Epithelial cell of prostate (primary cell): ENCODE data around the gene ARHGAP35.
"Not testable (repeated sequence)": the region's sequence is repeated elsewhere in the genome, so short reads cannot be mapped to it uniquely, and the experiment has no call there.

ENCODE experiments used
- DNase-seq: peaks from one replicate; pipeline ENCODE4 v3.0.0-alpha.2; 2011; ENCODE audit warnings: low read depth, low spot score
- H3K27ac ChIP-seq: fragments of 450-650 bp; 2 replicates; pipeline ENCODE4 v1.5.1; 2017; ENCODE audit warnings: mild to moderate bottlenecking

The ARHGAP35 gene

GRCh38 chr19:46841458-46842083 lies 19.2 kb upstream of the ARHGAP35 start:
- H3K27ac ChIP-seq: peak overlapping the region; percentile 91
- no peak for DNase-seq

GRCh38 chr19:46842791-46843190 lies 18.0 kb upstream of the ARHGAP35 start:
- no peak overlapping the region for H3K27ac ChIP-seq
- no peak for DNase-seq

DNA sequence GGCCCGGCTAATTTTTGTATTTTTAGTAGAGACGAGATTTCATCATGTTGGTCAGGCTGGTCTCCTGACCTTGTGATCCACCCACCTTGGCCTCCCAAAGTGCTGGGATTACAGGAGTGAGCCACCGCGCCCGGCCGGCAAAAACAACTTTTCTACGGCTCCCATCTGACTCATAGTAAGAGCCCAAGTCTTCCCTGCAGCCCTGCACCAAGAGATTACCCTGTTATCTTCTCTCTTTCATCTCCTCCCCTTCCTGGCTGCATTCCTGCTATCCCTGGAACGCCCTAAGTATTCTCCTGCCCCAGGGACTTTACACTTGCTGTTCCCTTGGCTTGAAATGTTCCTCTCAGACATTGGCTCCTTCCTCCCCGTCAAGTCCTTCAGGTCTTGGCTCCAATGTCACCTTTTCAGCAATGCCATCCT lies 16.7 kb upstream of the ARHGAP35 start:
- H3K27ac ChIP-seq: no peak overlapping the region
- DNase-seq: no peak

- no peak overlapping the region for H3K27ac ChIP-seq
- no peak for DNase-seq
Measured at GRCh38 chr19:46845959-46846459, 14.8 kb upstream of the ARHGAP35 start.

DNA sequence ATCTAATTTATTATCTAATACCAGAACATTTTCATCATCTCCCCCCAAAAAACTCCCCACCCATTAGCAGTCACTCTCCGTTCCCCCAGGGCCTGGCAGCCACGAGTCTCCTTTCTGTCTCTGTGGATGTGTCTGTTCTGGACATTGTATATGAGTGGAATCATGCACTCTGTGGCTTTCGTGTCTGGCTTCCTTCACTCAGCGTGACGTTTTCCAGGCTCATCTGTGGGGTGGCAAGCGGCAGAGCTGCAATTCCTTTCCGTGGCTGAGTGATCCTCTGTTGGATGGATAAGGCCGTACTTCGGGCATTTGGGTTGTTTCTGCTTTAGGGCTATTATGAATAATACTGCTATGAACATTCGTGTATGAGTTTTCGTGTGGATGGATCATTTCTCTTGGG lies 13.3 kb upstream of the ARHGAP35 start:
- no peak for DNase-seq
- H3K27ac ChIP-seq: no peak overlapping the region

GRCh38 chr19:46848389-46848788 lies 12.4 kb upstream of the ARHGAP35 start:
- H3K27ac ChIP-seq: peak overlapping the region; percentile 93
- DNase-seq: no peak

- peak overlapping the region; percentile 93 for H3K27ac ChIP-seq
- DNase-seq: no peak
Measured at GRCh38 chr19:46849610-46850009, 11.2 kb upstream of the ARHGAP35 start.

GRCh38 chr19:46850228-46851203 lies 10.3 kb upstream of the ARHGAP35 start, which contains the start of gene AP2S1:
TSS of gene AP2S1 (minus strand) at chr19:46850846. CDS start at chr19:46850766, 80 bp downstream.
- H3K27ac ChIP-seq: peak within 1 kb of the TSS; percentile 93
- peak; percentile 97 for DNase-seq

GRCh38 chr19:46852830-46853229 lies 8.0 kb upstream of the ARHGAP35 start:
- no peak overlapping the region for H3K27ac ChIP-seq
- no peak for DNase-seq

GRCh38 chr19:46854698-46855097 lies 6.1 kb upstream of the ARHGAP35 start:
- not testable (repeated sequence) for H3K27ac ChIP-seq, DNase-seq

GRCh38 chr19:46856062-46857022 lies 4.5 kb upstream of the ARHGAP35 start:
- H3K27ac ChIP-seq: peak overlapping the region; percentile 50
- peak; percentile 64 for DNase-seq

GRCh38 chr19:46859637-46860124 lies 1.1 kb upstream of the ARHGAP35 start:
- peak overlapping the region; percentile 84 for H3K27ac ChIP-seq
- no peak for DNase-seq

GRCh38 chr19:46860125-46860845 lies 512 bp upstream of the ARHGAP35 start:
- peak; percentile 92 for DNase-seq
- H3K27ac ChIP-seq: peak overlapping the region; percentile 84

- no peak for DNase-seq
- H3K27ac ChIP-seq: peak overlapping the region; percentile 84
Measured at GRCh38 chr19:46861691-46862502, 1.1 kb downstream of the ARHGAP35 start.

- peak overlapping the region; percentile 84 for H3K27ac ChIP-seq
Measured at GRCh38 chr19:46862503-46862834, 1.7 kb downstream of the ARHGAP35 start.

DNA sequence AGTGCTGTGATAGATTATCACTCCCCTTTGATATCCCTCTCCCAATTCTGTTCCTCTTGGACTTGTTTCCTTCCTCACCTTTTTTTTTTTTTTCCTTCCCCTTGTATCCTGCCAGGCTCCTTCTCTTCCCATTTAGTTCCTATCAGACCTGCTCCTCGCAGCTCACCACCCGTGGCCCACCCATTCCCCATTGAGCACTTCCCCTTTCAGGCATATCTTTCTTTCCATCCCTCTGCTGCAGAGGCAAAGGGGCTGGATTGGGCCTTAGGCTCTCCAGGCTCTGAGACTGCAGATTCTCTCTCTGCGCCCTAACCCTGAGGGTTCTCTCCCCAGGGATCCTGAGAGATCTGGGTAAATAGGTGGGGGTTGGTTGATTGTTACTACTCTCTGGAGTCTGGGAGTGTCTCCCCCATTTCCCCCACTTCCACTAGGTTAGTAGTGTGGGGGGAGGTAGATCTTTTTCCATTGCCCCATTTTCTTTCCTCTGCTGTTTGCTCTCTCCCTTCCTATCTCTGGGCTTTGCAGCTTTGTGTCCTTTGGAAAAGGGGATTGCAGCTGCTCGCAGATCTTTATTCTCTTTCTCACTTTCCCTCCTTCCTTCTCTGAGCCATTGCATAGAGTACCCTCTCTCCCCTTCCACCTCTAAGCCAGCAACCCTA lies 2.3 kb downstream of the ARHGAP35 start:
- H3K27ac ChIP-seq: peak overlapping the region; percentile 3

More at GRCh38 chr19:46862503-46862834, 1.7 kb downstream of the ARHGAP35 start:
- DNase-seq: no peak

DNA sequence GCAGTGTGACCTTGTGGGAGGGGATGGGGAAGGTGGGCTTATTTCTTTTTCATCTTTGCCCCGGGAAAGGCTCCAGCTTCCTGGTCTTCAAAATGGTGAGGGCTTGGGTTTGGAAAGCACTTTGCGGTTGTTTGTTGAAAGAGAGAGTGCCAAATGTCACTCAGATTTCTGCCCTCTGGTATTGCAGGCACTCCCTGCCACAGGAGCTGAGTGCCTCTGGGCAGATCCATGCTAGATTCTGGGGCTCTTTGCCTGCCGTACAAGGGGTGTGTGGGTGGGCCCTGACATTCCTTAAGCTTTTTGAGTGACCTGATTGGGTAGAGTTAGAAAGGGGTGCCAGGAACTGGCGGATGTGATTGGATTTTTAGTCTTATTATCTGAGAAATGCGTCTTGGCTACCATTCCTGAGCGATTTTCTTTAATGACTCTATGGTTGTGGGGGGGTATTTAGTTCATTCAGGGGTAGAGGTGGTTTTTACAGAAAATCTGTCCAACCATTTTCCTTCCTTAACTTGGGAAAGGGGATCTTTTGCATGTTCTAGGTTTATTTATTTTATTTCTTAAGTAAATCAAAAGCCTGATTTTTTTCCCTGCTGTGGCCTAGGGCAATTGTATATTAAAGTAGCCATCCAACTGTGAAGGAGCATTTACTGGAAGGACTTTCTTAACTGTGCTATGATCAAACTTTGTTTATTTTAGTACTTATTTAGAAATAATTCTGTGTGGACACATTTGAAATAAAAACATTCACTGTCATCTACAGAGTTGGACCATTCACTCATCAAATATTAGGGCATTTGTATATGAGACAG lies 3.2 kb downstream of the ARHGAP35 start:
- no peak for DNase-seq

More for the DNA sequence above, 2.3 kb downstream of the ARHGAP35 start:
- no peak for DNase-seq

More for the DNA sequence above, 3.2 kb downstream of the ARHGAP35 start:
- peak overlapping the region; percentile 3 for H3K27ac ChIP-seq
